Spinal cord (tissue), 10 donors: ENCODE data around the gene CUL4B. TPM values are rescaled to one million over a fixed set of nuclear protein-coding genes. Genes with fewer than 3 reads are reported as not detected.
"Not testable (repeated sequence)": the region's sequence is repeated elsewhere in the genome, so short reads cannot be mapped to it uniquely, and the experiment has no call there.

Source experiments
- DNase-seq, 6 donors: peaks; one replicate each; pipeline versions ENCODE4 v3.0.0 to v3.0.0-alpha.2; 2013 to 2015; ENCODE audit warnings: low spot score in 6 of 6, low read depth in 4 of 6
- H3K27ac ChIP-seq: one replicate; pipeline ENCODE4 v1.5.1; 2013; ENCODE audit warnings: low read depth, low read length, control low read depth
- H3K27me3 ChIP-seq: one replicate; pipeline ENCODE4 v1.6.1; 2013; ENCODE audit warnings: low read length; ENCODE audit not compliant: control insufficient read depth, insufficient read depth
- H3K36me3 ChIP-seq: one replicate; pipeline ENCODE4 v1.6.1; 2013; ENCODE audit warnings: low read length; ENCODE audit not compliant: control insufficient read depth, insufficient read depth
- H3K4me1 ChIP-seq: one replicate; pipeline ENCODE4 v1.6.1; 2013; ENCODE audit warnings: low read length; ENCODE audit not compliant: control insufficient read depth, insufficient read depth
- H3K4me3 ChIP-seq: one replicate; pipeline ENCODE4 v1.5.1; 2013; ENCODE audit warnings: low read depth, low read length, control low read depth
- H3K9me3 ChIP-seq: one replicate; pipeline ENCODE4 v1.6.1; 2013; ENCODE audit warnings: low read length; ENCODE audit not compliant: control insufficient read depth, insufficient read depth
- WGBS: methylation state at CpG from one replicate; pipeline ENCODE4 v1.1.5; 2013; ENCODE audit warnings: missing lambda C conversion rate; ENCODE audit not compliant: insufficient coverage; 5-methylcytosine and 5-hydroxymethylcytosine counted together
- polyA plus RNA-seq, 2 donors: library from polyadenylated mRNA; unstranded; fragments of 120-200 nt; gene quantifications; one replicate each; pipeline ENCODE4 v1.2.1, GENCODE V29; 2013; ENCODE audit not compliant: insufficient read length in 2 of 2
- small RNA-seq: library from RNA; depleted of rRNA; stranded (forward); fragments of <200 nt; gene quantifications from one replicate; pipeline ENCODE3, GENCODE V24; 2014; ENCODE audit warnings: low replicate concordance
- total RNA-seq, 2 donors: library from RNA; depleted of rRNA in 1 of 2; stranded (reverse); fragments of 120-200 nt in 1 of 2; fragments of >200 nt in 1 of 2; gene quantifications; one replicate each; pipeline versions ENCODE4 v1.2.3 to v1.2.4, GENCODE V29; 2013 to 2014
- donor health status: healthy.

The CUL4B gene
- total and polyA plus RNA-seq, 4 donors, result 33.6 to 67.9 (median 59.5) TPM

DNA sequence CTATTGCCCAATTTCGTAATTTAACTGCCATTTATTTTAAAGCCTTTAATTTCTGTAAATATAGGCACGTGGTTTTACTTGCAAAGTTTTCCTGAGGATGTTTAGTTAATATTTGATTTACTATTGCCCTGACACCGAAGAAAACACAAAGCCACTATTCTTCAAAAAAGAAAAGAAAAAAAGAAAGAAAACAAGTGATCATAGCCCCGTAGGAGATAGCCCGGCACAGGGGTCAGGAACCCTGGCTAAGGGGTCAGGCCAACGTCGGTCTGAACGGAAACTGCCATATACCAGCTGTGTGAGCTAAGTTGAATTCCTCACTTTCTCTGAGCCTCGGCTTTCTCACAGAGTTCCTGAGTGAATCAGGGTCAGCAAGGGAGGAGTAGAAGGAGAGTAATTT, 74.0 kb downstream of the CUL4B start:
- WGBS, result 58% methylated on average over 6 of the region's 9 CpGs
- no peaks in the 10 kb centered on the region for H3K4me1 ChIP-seq
- H3K27ac ChIP-seq, result no peak overlapping the region
- no peak overlapping the region for H3K4me3 ChIP-seq
- no peak for DNase-seq
- H3K27me3 ChIP-seq, result no peaks in the 10 kb centered on the region
- no peaks in the 10 kb centered on the region for H3K36me3 ChIP-seq
- H3K9me3 ChIP-seq, result no peaks in the 10 kb centered on the region

DNA sequence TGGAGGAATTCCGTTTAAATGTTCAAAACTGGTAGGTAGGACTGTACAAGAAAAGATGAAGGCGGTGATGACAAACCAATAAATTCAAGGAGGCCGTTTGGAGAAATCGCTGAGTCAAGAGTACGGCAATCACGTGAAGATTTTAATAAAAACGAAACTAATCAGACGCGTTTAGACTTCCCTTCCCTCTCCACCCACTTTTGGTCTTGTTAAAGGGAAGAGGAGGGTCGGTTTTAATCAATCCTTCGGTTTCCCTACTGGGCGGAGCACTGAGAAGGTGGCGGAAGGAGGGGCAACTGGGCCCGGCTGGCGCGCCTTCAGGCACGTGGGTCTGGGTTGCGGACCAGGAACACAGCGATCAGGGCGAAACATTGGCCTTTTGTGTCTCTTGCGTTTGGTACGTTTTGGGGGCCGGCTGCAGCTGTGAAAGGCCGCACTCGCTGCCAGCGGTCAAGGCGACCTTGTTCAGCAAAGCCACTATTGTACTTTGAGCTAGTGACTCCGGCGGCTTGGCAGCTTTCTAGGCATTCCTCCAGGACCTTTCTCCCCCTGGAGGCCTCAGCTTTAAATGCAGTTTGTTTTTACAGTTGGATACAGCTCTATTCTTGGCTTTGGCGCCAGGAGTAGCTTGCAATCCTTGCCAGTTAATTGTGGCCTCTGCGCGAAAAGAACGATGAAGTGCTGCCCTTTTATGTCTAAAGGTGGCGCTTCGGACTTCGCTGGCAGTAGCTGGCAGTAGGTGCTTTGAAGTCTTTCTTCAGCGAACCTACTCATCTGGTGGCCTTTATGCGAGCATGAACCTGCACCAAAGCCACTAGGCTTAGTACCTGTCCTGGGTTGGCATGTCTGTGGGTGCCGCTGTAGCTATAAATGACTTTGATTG, 74.9 kb downstream of the CUL4B start:
- H3K36me3 ChIP-seq, result no peaks in the 10 kb centered on the region
- H3K27ac ChIP-seq, result peak overlapping the region; percentile 87
- no peaks in the 10 kb centered on the region for H3K9me3 ChIP-seq
- peak in 5 of 6 donors; percentile 43 to 89 (median 52) for DNase-seq
- WGBS, result 17% methylated on average over 34 of the region's 39 CpGs
- H3K27me3 ChIP-seq, result no peaks in the 10 kb centered on the region
- H3K4me3 ChIP-seq, result peak overlapping the region; percentile 59
- H3K4me1 ChIP-seq, result no peaks in the 10 kb centered on the region

DNA sequence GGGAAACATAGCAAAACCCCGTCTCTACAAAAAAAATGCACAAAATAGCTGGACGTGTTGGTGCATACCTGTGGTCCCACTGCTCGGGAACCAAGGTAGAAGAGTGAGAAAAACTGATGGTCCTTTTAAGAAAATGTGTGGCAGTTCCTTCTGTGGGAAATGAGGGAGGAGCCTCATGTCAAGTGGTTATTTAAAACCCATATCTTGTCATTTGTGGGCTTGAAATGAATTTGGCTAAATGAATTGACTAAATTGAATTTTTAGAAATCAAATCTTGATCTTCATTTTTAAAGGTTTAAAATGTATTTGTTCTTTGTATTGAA, 75.5 kb downstream of the CUL4B start:
- H3K4me3 ChIP-seq, result peak overlapping the region; percentile 59
- H3K4me1 ChIP-seq, result no peaks in the 10 kb centered on the region
- H3K36me3 ChIP-seq, result no peaks in the 10 kb centered on the region
- 62% methylated on average over 3 of the region's 3 CpGs for WGBS
- H3K27ac ChIP-seq, result peak overlapping the region; percentile 87
- DNase-seq, result no peak
- H3K27me3 ChIP-seq, result no peaks in the 10 kb centered on the region
- H3K9me3 ChIP-seq, result no peaks in the 10 kb centered on the region

DNA sequence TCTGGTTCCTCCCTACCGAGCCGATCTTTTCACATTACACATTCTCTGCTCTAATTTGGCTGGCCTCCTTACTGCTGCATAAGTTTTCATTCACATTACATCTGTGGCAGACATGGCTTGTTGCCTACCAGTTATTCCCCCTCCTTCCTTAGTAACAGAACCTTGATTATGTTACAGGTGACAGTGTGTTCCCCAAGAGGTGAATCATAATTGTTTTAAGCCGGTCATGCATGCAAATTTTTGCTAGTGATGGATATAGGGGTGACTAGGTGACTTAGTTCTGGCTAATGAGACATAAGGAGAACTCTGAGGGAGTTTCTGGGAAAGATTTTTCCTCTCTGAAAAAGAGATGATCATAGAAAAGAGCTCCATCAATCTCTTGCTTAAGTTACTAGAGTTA, 83.3 kb downstream of the CUL4B start:
- H3K9me3 ChIP-seq, result no peaks in the 10 kb centered on the region
- DNase-seq, result no peak
- no peaks in the 10 kb centered on the region for H3K36me3 ChIP-seq
- H3K27me3 ChIP-seq, result no peaks in the 10 kb centered on the region
- H3K4me1 ChIP-seq, result no peaks in the 10 kb centered on the region
- no peak overlapping the region for H3K27ac ChIP-seq
- H3K4me3 ChIP-seq, result no peak overlapping the region
- 73% methylated on average over 2 of the region's 3 CpGs for WGBS

- no peak overlapping the region for H3K4me3 ChIP-seq
- 88% methylated on average over 2 of the region's 2 CpGs for WGBS
- H3K27me3 ChIP-seq, result no peaks in the 10 kb centered on the region
- H3K9me3 ChIP-seq, result no peaks in the 10 kb centered on the region
- no peaks in the 10 kb centered on the region for H3K36me3 ChIP-seq
- H3K4me1 ChIP-seq, result no peaks in the 10 kb centered on the region
- DNase-seq, result no peak
- no peak overlapping the region for H3K27ac ChIP-seq
These were observed 84.0 kb downstream of the CUL4B start for GRCh38 chrX:120476714-120477113.

GRCh38 chrX:120475447-120475846, 85.3 kb downstream of the CUL4B start:
- no CpG with 5 or more reads among the region's 1 CpG for WGBS
- not testable (repeated sequence) for H3K4me3 ChIP-seq, H3K4me1 ChIP-seq, H3K27me3 ChIP-seq, H3K36me3 ChIP-seq, H3K27ac ChIP-seq, H3K9me3 ChIP-seq
- peak in 2 of 6 donors; percentile 37 to 69 for DNase-seq

Small RNAs within 50 kb of the gene (small RNA-seq; reads per million reads assigned to genes)
- gene RNU7-37P, result not detected

Other genes starting within 250 kb of the CUL4B start
- gene TMEM255A, start 249.5 kb downstream of the CUL4B start, total RNA-seq, result 10 to 100 TPM in 1 of 2 donors, 1 to 10 TPM in 1; 8.8 to 43.9 TPM
- 10 to 100 TPM; 46.6 to 70.6 TPM for gene TMEM255A, start 249.5 kb downstream of the CUL4B start, polyA plus RNA-seq
- under 1 TPM; 0.11 to 0.20 TPM for gene ATP1B4, start 198.9 kb downstream of the CUL4B start, total RNA-seq
- under 1 TPM; 0.11 to 0.48 TPM for gene ATP1B4, start 198.9 kb downstream of the CUL4B start, polyA plus RNA-seq
- gene LAMP2, start 91.7 kb downstream of the CUL4B start, total RNA-seq, result 100 to 1,000 TPM; 126 to 155 TPM
- gene LAMP2, start 91.7 kb downstream of the CUL4B start, polyA plus RNA-seq, result 10 to 100 TPM; 71.6 to 87.8 TPM
- gene MCTS1, start 43.1 kb upstream of the CUL4B start, total RNA-seq, result 10 to 100 TPM; 41.4 to 48.9 TPM
- 10 to 100 TPM; 57.4 to 57.6 TPM for gene MCTS1, start 43.1 kb upstream of the CUL4B start, polyA plus RNA-seq
- gene C1GALT1C1, start 69.1 kb upstream of the CUL4B start, total RNA-seq, result 10 to 100 TPM; 32.2 to 32.7 TPM
- gene C1GALT1C1, start 69.1 kb upstream of the CUL4B start, polyA plus RNA-seq, result 10 to 100 TPM; 20.2 to 20.3 TPM